ENCODE measurements around the gene CNOT6. TPM values are rescaled to one million over a fixed set of nuclear protein-coding genes. Genes with fewer than 3 reads are reported as not detected.

CNOT6 gene
- total RNA-seq, 4 donors from 2014 or later: 11.2 to 26.8 (median 15.5) TPM

GRCh38 chr5:180580681-180581080, 86.5 kb downstream of the CNOT6 start:
- Histone ChIP-seq H3K4me3 (no peak overlapping the region), H3K27me3 (no peaks in the 10 kb centered on the region), H3K36me3 (peaks cover 0 to 12% (median 0%) of the 10 kb centered on the region in 3 donors), H3K4me1 (no peaks in the 10 kb centered on the region), H3K27ac (no peak overlapping the region), H3K9me3 (no peaks in the 10 kb centered on the region)
- DNase-seq: no peak
- no peak for TF ChIP-seq POLR2A (IDR thresholded peaks at IDR 0.05)
- no peak for TF ChIP-seq CTCF (IDR thresholded peaks at IDR 0.05)

- no peak for TF ChIP-seq POLR2A (IDR thresholded peaks at IDR 0.05)
- no peak for TF ChIP-seq CTCF (IDR thresholded peaks at IDR 0.05)
- Histone ChIP-seq H3K9me3 (no peaks in the 10 kb centered on the region), H3K36me3 (no peaks in the 10 kb centered on the region), H3K27ac (no peak overlapping the region), H3K4me3 (no peak overlapping the region), H3K27me3 (no peaks in the 10 kb centered on the region), H3K4me1 (no peaks in the 10 kb centered on the region)
- no peak for DNase-seq
Observed at GRCh38 chr5:180583738-180584137, 89.6 kb downstream of the CNOT6 start.

- no peaks in the 10 kb centered on the region for H3K36me3 ChIP-seq
- no peak for DNase-seq
- no peak overlapping the region for H3K27ac ChIP-seq
- no peak for TF ChIP-seq CTCF (IDR thresholded peaks at IDR 0.05)
- no peak for TF ChIP-seq POLR2A (IDR thresholded peaks at IDR 0.05)
- H3K9me3 ChIP-seq: no peaks in the 10 kb centered on the region
- no peak overlapping the region for H3K4me3 ChIP-seq
- H3K27me3 ChIP-seq: peaks cover 0 to 12% of the 10 kb centered on the region in 2 donors
- peaks cover 0 to 10% (median 0%) of the 10 kb centered on the region in 4 donors for H3K4me1 ChIP-seq
Observed at GRCh38 chr5:180586204-180586603, 92.0 kb downstream of the CNOT6 start.

- DNase-seq: no peak
- H3K9me3 ChIP-seq: no peaks in the 10 kb centered on the region
- no peak for TF ChIP-seq POLR2A (IDR thresholded peaks at IDR 0.05)
- H3K4me1 ChIP-seq: peaks cover 0 to 16% (median 0%) of the 10 kb centered on the region in 4 donors
- no peaks in the 10 kb centered on the region for H3K36me3 ChIP-seq
- no peak overlapping the region for H3K4me3 ChIP-seq
- H3K27me3 ChIP-seq: peaks cover 0 to 13% of the 10 kb centered on the region in 2 donors
- no peak overlapping the region for H3K27ac ChIP-seq
Observed at GRCh38 chr5:180586870-180587269, 92.7 kb downstream of the CNOT6 start.

GRCh38 chr5:180589771-180590542, 95.8 kb downstream of the CNOT6 start:
- Histone ChIP-seq H3K9me3 (no peaks in the 10 kb centered on the region), H3K4me1 (peaks cover 0 to 16% (median 0%) of the 10 kb centered on the region in 4 donors), H3K4me3 (peak overlapping the region in 1 of 4 donors; percentile 17), H3K27me3 (peaks cover 0 to 13% of the 10 kb centered on the region in 2 donors), H3K36me3 (no peaks in the 10 kb centered on the region), H3K27ac (no peak overlapping the region)
- TF ChIP-seq CTCF (IDR thresholded peaks at IDR 0.05) (no peak), POLR2A (IDR thresholded peaks at IDR 0.05) (no peak)
- no peak for DNase-seq

- TF ChIP-seq CTCF (IDR thresholded peaks at IDR 0.05) (no peak), POLR2A (IDR thresholded peaks at IDR 0.05) (no peak)
- Histone ChIP-seq H3K9me3 (no peaks in the 10 kb centered on the region), H3K27me3 (peaks cover 0 to 13% of the 10 kb centered on the region in 2 donors), H3K4me1 (peaks cover 0 to 16% (median 0%) of the 10 kb centered on the region in 4 donors), H3K27ac (no peak overlapping the region), H3K4me3 (peak overlapping the region in 2 of 4 donors; percentile 17 to 19), H3K36me3 (no peaks in the 10 kb centered on the region)
- no peak for DNase-seq
Observed at GRCh38 chr5:180590543-180591310, 96.5 kb downstream of the CNOT6 start.

Data from Peyer's patch (tissue), 4 donors.